Vagina (tissue), 2 donors: ENCODE data around the gene DBH.

Source experiments
- CTCF ChIP-seq, 3 experiments: fragments of 450-650 bp in 2 of 3; fragments of 200-600 bp in 1 of 3; sonication (generic) in 1 of 3; IDR thresholded peaks; one replicate each; pipeline ENCODE4 v1.5.1; 2017 to 2019; ENCODE audit warnings: antibody characterized with exemption in 3 of 3, mild to moderate bottlenecking in 2 of 3, moderate library complexity in 2 of 3
- POLR2A ChIP-seq, 2 donors: fragments of 450-650 bp; IDR thresholded peaks; one replicate each; pipeline ENCODE4 v1.6.1; 2017; ENCODE audit warnings: antibody characterized with exemption in 2 of 2, mild to moderate bottlenecking in 2 of 2, moderate library complexity in 2 of 2
- POLR2AphosphoS5 ChIP-seq, 2 donors: sonication (generic); formaldehyde crosslinking; IDR thresholded peaks; one replicate each; pipeline ENCODE4 v1.9.0; 2017; ENCODE audit warnings: antibody characterized with exemption in 2 of 2, mild to moderate bottlenecking in 2 of 2, low read depth in 1 of 2; ENCODE audit not compliant: insufficient read depth in 1 of 2

GRCh38 chr9:133638711-133639110, 2.5 kb downstream of the DBH start:
- TF ChIP-seq CTCF (IDR thresholded peaks at IDR 0.05) (no peak), POLR2AphosphoS5 (IDR thresholded peaks at IDR 0.05; ENCODE audit: insufficient read depth in 1 of 2, low read depth in 1 of 2) (no peak), POLR2A (IDR thresholded peaks at IDR 0.05) (no peak)
